PC-3 (cell line): ENCODE results near the gene ARHGEF17. TPM values are rescaled to one million over a fixed set of nuclear protein-coding genes. Genes with fewer than 3 reads are reported as not detected.

Experiments used
- ATAC-seq: fragments of 200-7000 bp; cut with Tn5 transposase; 2 replicates; pipeline ENCODE4 v1.9.1; 2020; ENCODE audit warnings: mild to moderate bottlenecking, moderate library complexity
- BruUV-seq: library from RNA; stranded (reverse); fragments of 400-500 nt; replicated peaks from 2 replicates; lab custom pipeline; 2021; lab: Mats Ljungman, UMichigan
- CTCF ChIA-PET: fragments of 300-600 bp; sonication (Branson Sonifier 250); formaldehyde crosslinking; loops from one replicate; lab custom pipeline; 2022; ENCODE audit warnings: antibody characterized with exemption; lab: Charles Lee
- POLR2A ChIA-PET: fragments of 300-600 bp; sonication (Branson Sonifier 250); formaldehyde crosslinking; loops from one replicate; lab custom pipeline; 2022; ENCODE audit warnings: antibody characterized with exemption; ENCODE audit not compliant: unreplicated experiment; lab: Charles Lee
- DNase-seq: peaks from one replicate; pipeline ENCODE4 v3.0.0-alpha.2; 2015
- H2AFZ ChIP-seq: fragments of 300-600 bp; sonication (generic); 2 replicates; pipeline ENCODE4 v1.6.0; 2016; ENCODE audit warnings: antibody characterized with exemption, low read length
- H3F3A ChIP-seq: fragments of 300-600 bp; sonication (generic); one replicate; pipeline ENCODE4 v1.6.0; 2017; ENCODE audit warnings: antibody characterized with exemption, low read length, control low read depth, mild to moderate bottlenecking; ENCODE audit not compliant: unreplicated experiment
- H3K27ac ChIP-seq: fragments of 300-600 bp; sonication (generic); 2 replicates; pipeline ENCODE4 v1.5.1; 2016; ENCODE audit warnings: mild to moderate bottlenecking, low read length
- H3K27me3 ChIP-seq: fragments of 300-600 bp; sonication (generic); 2 replicates; pipeline ENCODE4 v1.6.1; 2016; ENCODE audit warnings: low read length, mixed read lengths
- H3K36me3 ChIP-seq: fragments of 300-600 bp; sonication (generic); 2 replicates; pipeline ENCODE4 v1.6.1; 2016; ENCODE audit warnings: low read depth, mixed run types, low read length, mixed read lengths
- H3K4me1 ChIP-seq: fragments of 300-600 bp; sonication (generic); 2 replicates; pipeline ENCODE4 v1.5.1; 2016; ENCODE audit warnings: low read length; ENCODE audit not compliant: insufficient read depth
- H3K4me2 ChIP-seq: fragments of 300-600 bp; sonication (generic); 2 replicates; pipeline ENCODE4 v1.6.0; 2016; ENCODE audit warnings: low read length
- H3K4me3 ChIP-seq: fragments of 300-600 bp; sonication (generic); 2 replicates; pipeline ENCODE4 v1.5.1; 2016; ENCODE audit warnings: mild to moderate bottlenecking, low read length, mixed read lengths
- H3K79me2 ChIP-seq: fragments of 300-600 bp; sonication (generic); 2 replicates; pipeline ENCODE4 v1.6.1; 2017; ENCODE audit warnings: low read length, mixed read lengths
- H3K9ac ChIP-seq: fragments of 300-600 bp; sonication (generic); 2 replicates; pipeline ENCODE4 v1.6.0; 2016; ENCODE audit warnings: mild to moderate bottlenecking, low read length
- H3K9me2 ChIP-seq: fragments of 300-600 bp; sonication (generic); replicated peaks from 2 replicates; pipeline ENCODE4 v1.6.1; 2016; ENCODE audit warnings: mixed run types, low read length, mixed read lengths
- H3K9me3 ChIP-seq: fragments of 300-600 bp; sonication (generic); 2 replicates; pipeline ENCODE4 v1.6.1; 2016; ENCODE audit warnings: low read length, mixed read lengths
- H4K20me1 ChIP-seq: fragments of 300-600 bp; sonication (generic); 2 replicates; pipeline ENCODE4 v1.6.1; 2016; ENCODE audit warnings: low read length, mixed read lengths
- CTCF ChIP-seq: fragments of 300-600 bp; sonication (generic); conservative IDR thresholded peaks from 2 replicates; pipeline ENCODE4 v1.5.1; 2017; ENCODE audit warnings: antibody characterized with exemption, low read depth, mild to moderate bottlenecking, low read length
- EZH2 ChIP-seq: fragments of 300-600 bp; sonication (generic); IDR thresholded peaks from one replicate; pipeline ENCODE4 v1.6.1; 2017; ENCODE audit warnings: antibody characterized with exemption, mild to moderate bottlenecking, low read length; ENCODE audit not compliant: unreplicated experiment
- EZH2phosphoT487 ChIP-seq: fragments of 300-600 bp; sonication (generic); IDR thresholded peaks from 2 replicates; pipeline ENCODE4 v1.6.1; 2018; ENCODE audit warnings: mild to moderate bottlenecking, antibody characterized with exemption, low read length, borderline replicate concordance
- intact Hi-C: fragments of 100-400 bp; cut with micrococcal nuclease; formaldehyde crosslinking; loops from 2 replicates; pipeline ENCODE4 v1.9.0; 2023
- total RNA-seq: library from RNA; depleted of rRNA; stranded (reverse); fragments of >200 nt; gene quantifications from 2 replicates; pipeline ENCODE4 v1.2.3, GENCODE V29; 2014

ARHGEF17 gene
- total RNA-seq, 1 experiment from 2014 or later: 6.2 TPM

DNA sequence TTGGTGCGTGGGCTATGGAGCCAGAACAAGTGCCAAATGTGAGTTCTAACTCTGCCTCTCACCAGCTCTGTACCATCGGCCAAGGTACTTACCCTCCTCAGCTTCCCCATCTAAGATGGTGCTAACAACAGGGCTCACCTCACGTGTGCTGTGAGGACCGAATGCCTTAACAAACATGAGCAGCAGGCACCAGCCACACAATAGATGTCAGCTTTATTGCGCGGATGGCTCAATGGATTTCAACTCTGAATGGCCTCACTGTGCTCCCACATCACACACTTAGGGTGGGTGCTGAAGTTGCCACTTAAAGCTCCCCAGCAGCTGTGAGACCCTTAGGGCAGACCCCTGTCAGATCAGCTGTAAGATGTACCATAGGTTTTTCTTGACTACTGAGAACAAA is 92.2 kb downstream of the ARHGEF17 start:
- no peak overlapping the region for H3K27ac ChIP-seq
- H3K79me2 ChIP-seq: no peaks in the 10 kb centered on the region
- no TSS peak for BruUV-seq
- TF ChIP-seq EZH2 (no peak), EZH2phosphoT487 (no peak), CTCF (no peak)
- intact Hi-C loops: no loop called here
- no peaks in the 10 kb centered on the region for H3K27me3 ChIP-seq
- DNase-seq (no peak), ATAC-seq (no peak)
- no peak overlapping the region for H3K4me2 ChIP-seq
- H3K9ac ChIP-seq: no peak overlapping the region
- no peaks in the 10 kb centered on the region for H3K9me3 ChIP-seq
- H3K36me3 ChIP-seq: peaks cover 8% of the 10 kb centered on the region; the same call in 1 of the 2 replicates
- no peak overlapping the region for H2AFZ ChIP-seq
- no peaks in the 10 kb centered on the region for H3K9me2 ChIP-seq
- CTCF ChIA-PET: no interaction called here
- POLR2A ChIA-PET: no interaction called here
- H3K4me3 ChIP-seq: no peak overlapping the region
- no peaks in the 10 kb centered on the region for H3K4me1 ChIP-seq
- H3F3A ChIP-seq: no peaks in the 10 kb centered on the region
- H4K20me1 ChIP-seq: no peaks in the 10 kb centered on the region

DNA sequence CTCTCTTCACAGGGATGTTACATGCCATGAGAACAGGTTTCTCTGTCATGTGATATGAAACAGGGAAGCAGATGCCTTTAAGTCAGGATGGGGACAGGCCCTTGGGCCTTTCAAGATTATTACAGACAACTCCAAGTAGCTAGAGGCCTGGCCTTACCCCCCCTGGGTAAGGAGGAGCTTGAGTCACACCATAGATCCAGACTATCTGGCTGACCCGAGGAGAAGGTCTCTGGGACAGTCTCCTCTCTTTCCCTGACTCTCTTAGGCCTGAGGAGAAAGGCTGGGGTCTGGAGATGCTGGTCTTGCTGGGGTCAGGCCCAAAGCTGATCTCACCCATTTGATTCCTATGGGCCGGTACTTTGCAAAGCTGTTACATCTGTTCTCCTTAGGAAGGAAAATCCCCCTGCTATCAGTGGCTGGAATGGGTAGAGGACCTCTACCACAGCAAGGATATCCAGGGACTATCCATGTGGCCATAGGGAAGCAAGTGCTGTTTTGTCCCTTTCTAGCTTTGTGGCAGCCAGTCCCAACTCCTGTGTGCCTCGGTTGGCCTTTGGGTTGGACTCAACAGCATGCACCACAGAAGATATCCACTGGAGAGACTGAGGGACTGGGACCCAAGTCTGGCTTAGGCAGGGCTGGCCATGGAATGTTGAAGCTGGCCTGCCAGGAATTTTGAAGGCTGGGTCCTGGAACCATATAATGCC is 93.3 kb downstream of the ARHGEF17 start:
- H3K4me1 ChIP-seq: no peaks in the 10 kb centered on the region
- H3K4me3 ChIP-seq: no peak overlapping the region
- ATAC-seq (no peak), DNase-seq (no peak)
- H3K27me3 ChIP-seq: no peaks in the 10 kb centered on the region
- no peak overlapping the region for H3K9ac ChIP-seq
- no peaks in the 10 kb centered on the region for H3F3A ChIP-seq
- no peak overlapping the region for H2AFZ ChIP-seq
- H3K79me2 ChIP-seq: no peaks in the 10 kb centered on the region
- no peaks in the 10 kb centered on the region for H3K9me2 ChIP-seq
- no peak overlapping the region for H3K27ac ChIP-seq
- intact Hi-C loops: no loop called here
- peaks cover under 1% of the 10 kb centered on the region; the same call in 1 of the 2 replicates for H3K36me3 ChIP-seq
- H3K4me2 ChIP-seq: no peak overlapping the region
- BruUV-seq: no TSS peak
- ChIA-PET POLR2A (interaction anchor here (0.5 kb wide), 1 partner anchor 178 kb away, joined by 3 read pairs; no protein-coding TSS in a partner anchor), CTCF (no interaction called here)
- no peaks in the 10 kb centered on the region for H4K20me1 ChIP-seq
- no peaks in the 10 kb centered on the region for H3K9me3 ChIP-seq
- TF ChIP-seq EZH2phosphoT487: no peak

- H3K9me3 ChIP-seq: no peaks in the 10 kb centered on the region
- no peaks in the 10 kb centered on the region for H3K9me2 ChIP-seq
- H3K9ac ChIP-seq: no peak overlapping the region
- no peaks in the 10 kb centered on the region for H3F3A ChIP-seq
- no peak overlapping the region for H3K4me2 ChIP-seq
- intact Hi-C loops: loop anchor here (2.0 kb wide), 1 partner anchor 259 kb away; no protein-coding TSS in a partner anchor
- no peak overlapping the region for H2AFZ ChIP-seq
- ChIA-PET CTCF (interaction anchor here (0.8 to 1.2 kb wide), 3 partner anchors 51 to 258 kb away, joined by 6 to 9 read pairs (median 7); no protein-coding TSS in a partner anchor), POLR2A (no interaction called here)
- TF ChIP-seq CTCF (no peak), EZH2 (no peak), EZH2phosphoT487 (no peak)
- no peak overlapping the region for H3K27ac ChIP-seq
- no TSS peak for BruUV-seq
- H4K20me1 ChIP-seq: no peaks in the 10 kb centered on the region
- no peaks in the 10 kb centered on the region for H3K4me1 ChIP-seq
- no peak for ATAC-seq
- no peaks in the 10 kb centered on the region for H3K27me3 ChIP-seq
- DNase-seq: no peak
- peaks cover under 1% of the 10 kb centered on the region; the same call in 1 of the 2 replicates for H3K36me3 ChIP-seq
- no peaks in the 10 kb centered on the region for H3K79me2 ChIP-seq
- no peak overlapping the region for H3K4me3 ChIP-seq
These were observed 94.1 kb downstream of the ARHGEF17 start for GRCh38 chr11:73401924-73402833.
